HG03442 (cell line): ENCODE data around the gene TMEM123.

Source experiments
- ATAC-seq: cut with Tn5 transposase; IDR thresholded peaks from one replicate; pipeline ENCODE4 v1.9.1; 2021; ENCODE audit warnings: mild to moderate bottlenecking, moderate library complexity; ENCODE audit not compliant: unreplicated experiment

TMEM123 gene

GRCh38 chr11:102426570-102426969, 26.0 kb downstream of the TMEM123 start:
- no peak for ATAC-seq

GRCh38 chr11:102426000-102426399, 26.6 kb downstream of the TMEM123 start:
- no peak for ATAC-seq

DNA sequence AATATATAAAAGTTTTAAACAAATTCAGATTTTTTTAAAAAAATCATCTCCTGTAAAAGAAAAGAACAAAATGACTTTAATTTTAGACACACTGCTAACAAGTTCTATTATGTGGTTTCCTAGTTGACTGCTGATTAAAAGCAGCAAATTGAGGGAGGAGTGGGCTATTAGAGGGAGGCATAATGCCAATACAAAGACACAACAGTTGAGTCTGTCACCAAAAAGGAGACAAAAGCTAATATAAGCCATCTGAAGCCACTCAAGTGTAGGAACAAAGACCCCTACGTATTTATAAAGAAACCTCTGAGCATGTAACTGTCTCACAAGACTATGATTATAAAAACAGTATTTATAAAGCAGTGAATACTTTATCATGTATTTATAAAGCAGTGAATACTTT, 28.6 kb downstream of the TMEM123 start:
- no peak for ATAC-seq

- ATAC-seq = no peak
These were observed 29.5 kb downstream of the TMEM123 start for GRCh38 chr11:102422817-102423712.

- no peak for ATAC-seq
These were observed 31.3 kb downstream of the TMEM123 start for GRCh38 chr11:102421261-102421660.

GRCh38 chr11:102420547-102420946, 32.0 kb downstream of the TMEM123 start:
- peak; percentile 77 for ATAC-seq

GRCh38 chr11:102419181-102419580, 33.4 kb downstream of the TMEM123 start:
- no peak for ATAC-seq

- ATAC-seq = peak; percentile 48
These were observed 35.6 kb downstream of the TMEM123 start for GRCh38 chr11:102416976-102417375.

GRCh38 chr11:102415304-102415916, 37.2 kb downstream of the TMEM123 start:
- no peak for ATAC-seq

DNA sequence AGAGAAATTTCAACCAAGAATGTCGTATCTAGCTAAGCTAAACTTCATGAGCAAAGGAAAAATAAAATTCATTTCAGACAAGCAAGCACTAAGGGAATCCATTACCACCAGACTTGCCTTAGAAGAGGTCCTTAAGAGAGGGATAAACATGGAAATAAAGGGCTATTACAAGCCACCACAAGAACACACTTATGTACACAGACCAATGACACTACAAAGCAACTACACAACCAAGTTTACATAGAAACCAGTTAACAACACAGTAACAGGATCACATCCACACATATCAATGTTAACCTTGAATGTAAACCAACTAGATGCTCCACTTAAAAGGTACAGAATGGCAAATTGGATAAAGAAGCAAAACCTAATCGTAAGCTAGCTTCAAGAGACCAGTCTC, 38.0 kb downstream of the TMEM123 start:
- ATAC-seq = no peak

GRCh38 chr11:102413497-102413896, 39.1 kb downstream of the TMEM123 start:
- ATAC-seq = no peak

- no peak for ATAC-seq
These were observed 41.4 kb downstream of the TMEM123 start for GRCh38 chr11:102411142-102411541.

DNA sequence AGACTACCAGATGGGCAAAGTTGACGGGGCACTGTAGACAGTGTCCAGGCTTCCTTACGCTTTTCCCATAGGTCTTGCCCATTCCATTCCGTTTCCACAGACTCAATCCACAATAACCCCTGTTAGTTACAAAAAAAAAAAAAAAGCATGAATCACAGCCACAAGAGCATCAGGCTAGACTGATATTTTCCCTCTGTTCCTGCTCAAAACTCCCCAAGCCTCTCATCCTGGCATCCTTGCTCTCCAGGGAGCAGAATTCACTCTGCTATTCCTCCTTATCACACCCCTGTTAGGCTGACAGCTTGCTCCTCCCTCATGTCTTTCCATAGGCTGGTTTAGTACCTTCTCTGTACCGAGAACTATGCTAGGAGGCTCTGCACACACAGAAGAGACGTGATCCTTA, 42.2 kb downstream of the TMEM123 start:
- ATAC-seq = no peak

GRCh38 chr11:102408339-102408738, 44.2 kb downstream of the TMEM123 start:
- no peak for ATAC-seq

DNA sequence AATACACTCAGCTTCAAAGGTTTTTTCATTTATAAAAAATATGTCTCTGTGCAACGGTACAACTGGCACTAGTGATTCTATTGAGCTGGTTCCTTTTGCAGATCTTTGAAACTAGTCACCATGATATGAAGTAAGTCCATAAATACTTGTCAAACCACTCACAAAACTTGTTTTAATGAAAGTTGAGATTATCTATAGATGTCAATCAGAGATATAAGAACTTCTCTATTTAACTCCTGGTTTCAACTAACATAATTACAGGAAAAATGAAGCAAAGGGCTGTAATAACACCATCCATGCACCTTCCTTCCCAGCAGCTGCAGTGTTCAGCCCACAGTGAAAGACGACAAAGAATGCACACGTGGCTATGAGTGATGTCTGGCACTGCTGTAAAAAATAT, 44.7 kb downstream of the TMEM123 start:
- no peak for ATAC-seq

DNA sequence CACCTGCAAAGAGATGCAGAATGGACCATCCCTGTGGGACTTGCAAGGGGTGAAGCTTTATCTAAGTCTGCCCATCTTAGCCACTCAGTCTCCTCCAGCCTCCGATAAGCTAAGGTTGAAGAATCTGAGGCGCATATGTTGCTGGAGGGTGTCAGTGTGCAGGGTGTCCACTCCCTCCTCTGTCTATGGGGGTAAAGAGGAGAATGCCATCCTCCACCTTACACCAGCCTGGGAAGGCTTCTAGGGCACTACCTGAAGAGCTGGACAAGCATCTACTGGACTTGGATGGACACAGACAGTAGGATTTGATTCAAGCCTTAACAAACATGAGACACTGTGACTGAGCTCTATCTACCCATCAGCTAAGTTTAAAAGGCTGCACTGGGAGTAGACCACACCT, 46.5 kb downstream of the TMEM123 start:
- no peak for ATAC-seq

DNA sequence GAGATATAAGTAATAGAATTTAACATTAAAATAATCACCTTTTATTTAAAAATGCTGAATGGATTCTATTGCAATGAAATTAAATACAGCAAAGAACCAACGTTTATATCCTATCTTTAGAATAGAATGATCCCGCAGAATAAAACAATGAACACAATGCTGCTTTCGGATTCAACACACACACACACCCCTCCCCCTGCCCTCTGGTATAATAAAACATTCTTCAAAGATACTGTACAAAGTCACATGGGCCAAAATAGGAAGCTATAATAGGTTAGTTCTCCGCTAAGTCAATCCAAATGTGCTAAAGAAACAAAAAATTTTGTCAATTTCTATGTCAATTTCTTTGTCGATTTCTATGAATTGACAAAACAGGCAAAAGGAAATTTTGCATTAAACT, 47.1 kb downstream of the TMEM123 start:
- ATAC-seq = no peak

DNA sequence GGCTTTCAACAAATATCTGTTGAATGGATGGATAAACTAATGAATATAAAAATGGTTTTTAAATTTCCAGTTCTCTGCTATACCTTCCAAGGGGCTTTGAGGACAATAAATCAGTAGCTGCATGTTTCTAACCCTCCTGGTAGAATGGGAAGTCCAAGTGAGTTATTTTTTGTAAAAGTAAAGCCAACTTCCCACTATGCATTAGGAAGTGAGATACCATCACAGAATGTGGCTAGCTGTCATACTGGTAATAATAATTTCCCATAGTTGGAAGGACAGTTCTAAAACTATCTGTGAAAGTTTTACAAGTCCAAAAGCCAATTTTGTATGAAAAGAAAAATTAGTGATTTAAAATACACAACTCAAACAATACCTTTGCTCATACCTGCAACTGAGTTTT, 50.0 kb downstream of the TMEM123 start:
- no peak for ATAC-seq

DNA sequence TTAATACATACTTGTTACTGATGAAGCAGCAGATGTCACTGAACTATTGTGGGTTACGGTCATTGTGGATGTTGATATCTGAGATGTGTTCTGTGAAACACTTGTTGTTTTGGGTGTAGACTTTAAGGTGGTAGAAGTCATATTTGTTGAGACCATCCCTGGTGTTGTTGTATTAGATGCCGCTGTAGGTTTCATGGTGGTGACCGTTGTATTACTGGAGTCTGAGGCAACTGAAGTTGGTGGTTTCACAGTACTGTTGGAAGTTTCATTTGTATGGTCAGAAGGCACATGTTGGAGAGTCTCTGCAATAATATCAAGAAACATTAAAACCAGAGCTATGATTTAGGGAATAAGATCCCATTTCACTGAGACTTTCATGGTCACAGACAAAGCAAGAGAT, 50.7 kb downstream of the TMEM123 start:
- ATAC-seq = no peak

GRCh38 chr11:102400603-102401002, 52.0 kb downstream of the TMEM123 start:
- no peak for ATAC-seq

GRCh38 chr11:102399189-102399588, 53.4 kb downstream of the TMEM123 start:
- ATAC-seq = no peak

DNA sequence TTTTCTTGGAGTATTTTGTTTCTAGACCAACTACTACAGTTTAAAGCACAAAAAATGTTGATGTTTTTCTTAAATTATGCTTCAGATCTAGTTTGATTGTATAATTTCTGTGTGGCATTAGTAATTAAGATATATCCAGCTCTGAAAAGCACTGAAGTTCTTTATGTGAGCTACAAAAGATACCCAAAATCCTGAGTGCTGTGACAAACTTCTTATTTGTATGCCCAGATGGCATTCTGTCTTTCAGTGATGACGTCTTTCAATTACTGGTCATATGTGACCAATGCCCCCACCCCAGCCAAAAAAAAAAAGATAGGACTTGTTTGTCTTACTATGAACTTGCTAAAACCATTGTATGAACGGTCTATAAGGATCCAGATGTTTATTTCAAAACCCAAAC, 54.3 kb downstream of the TMEM123 start:
- ATAC-seq = no peak
